GM19025 (cell line): ENCODE results near the gene HMG20A.

ENCODE experiments used
- ATAC-seq: cut with Tn5 transposase; IDR thresholded peaks from one replicate; pipeline ENCODE4 v1.9.1; 2021; ENCODE audit warnings: mild to moderate bottlenecking, low read depth, moderate library complexity; ENCODE audit not compliant: unreplicated experiment

Gene HMG20A

GRCh38 chr15:77532067-77532710, 111.5 kb downstream of the HMG20A start:
- ATAC-seq, result no peak

- ATAC-seq, result no peak
Measured at GRCh38 chr15:77532846-77533245, 112.2 kb downstream of the HMG20A start.

- no peak for ATAC-seq
Measured at GRCh38 chr15:77533578-77534430, 113.1 kb downstream of the HMG20A start.
